Stimulated activated naive B cell treated with anti-CD40 and anti-IgM and Interleukin-4, amounts not matched to agents 10 μg/mL and 1 μg/mL and 100 μg/mL, for 72 hours (primary cell): ENCODE measurements around the gene SCN1B.

Experiments
- ATAC-seq, 2 donors: fragments of 150-1000 bp; cut with Tn5 transposase; replicated peaks; 2 replicates each; pipeline ENCODE4 v1.10.0; 2021; ENCODE audit warnings: moderate library complexity in 1 of 2
- DNase-seq: peaks from one replicate; pipeline ENCODE4 v3.0.0; 2021
- H3K27ac Mint-ChIP-seq: one replicate; pipeline ENCODE4 v1.8.0; 2022; ENCODE audit warnings: mild to moderate bottlenecking, mixed read lengths
- H3K27me3 Mint-ChIP-seq, 2 donors: one replicate each; pipeline ENCODE4 v1.8.0; 2022; ENCODE audit warnings: mixed read lengths in 2 of 2
- H3K36me3 Mint-ChIP-seq, 2 donors: one replicate each; pipeline ENCODE4 v1.8.0; 2022; ENCODE audit warnings: mixed read lengths in 2 of 2, mild to moderate bottlenecking in 1 of 2
- H3K4me1 Mint-ChIP-seq, 2 donors: one replicate each; pipeline ENCODE4 v1.8.0; 2022; ENCODE audit warnings: mixed read lengths in 2 of 2, mild to moderate bottlenecking in 1 of 2
- H3K4me3 Mint-ChIP-seq, 2 donors: one replicate each; pipeline ENCODE4 v1.8.0; 2022; ENCODE audit warnings: mild to moderate bottlenecking in 2 of 2, mixed read lengths in 2 of 2, moderate library complexity in 1 of 2
- H3K9me3 Mint-ChIP-seq, 2 donors: one replicate each; pipeline ENCODE4 v1.8.0; 2022; ENCODE audit warnings: mixed read lengths in 2 of 2, mild to moderate bottlenecking in 1 of 2

The SCN1B gene

GRCh38 chr19:35031072-35031881 is 1.0 kb downstream of the SCN1B start:
- H3K27ac Mint-ChIP-seq = peak overlapping the region; percentile 11
- no peak for DNase-seq
- H3K4me3 Mint-ChIP-seq = peak overlapping the region; percentile 34 to 41
- H3K27me3 Mint-ChIP-seq = peaks cover 32 to 45% of the 10 kb centered on the region in 2 donors
- H3K36me3 Mint-ChIP-seq = peaks cover 16 to 18% of the 10 kb centered on the region in 2 donors
- no peaks in the 10 kb centered on the region for H3K9me3 Mint-ChIP-seq
- ATAC-seq = no peak
- peaks cover 7 to 8% of the 10 kb centered on the region in 2 donors for H3K4me1 Mint-ChIP-seq

GRCh38 chr19:35032356-35032865 is 2.1 kb downstream of the SCN1B start:
- Mint-ChIP-seq H3K4me3 (no peak overlapping the region), H3K27me3 (peaks cover 32 to 45% of the 10 kb centered on the region in 2 donors), H3K27ac (no peak overlapping the region)

GRCh38 chr19:35033067-35034004 is 3.1 kb downstream of the SCN1B start:
- no peak overlapping the region for H3K4me3 Mint-ChIP-seq
- H3K27ac Mint-ChIP-seq = no peak overlapping the region
- peaks cover 2 to 3% of the 10 kb centered on the region in 2 donors for H3K36me3 Mint-ChIP-seq

More at GRCh38 chr19:35032356-35032865, 2.1 kb downstream of the SCN1B start:
- Mint-ChIP-seq H3K4me1 (peaks cover 7 to 11% of the 10 kb centered on the region in 2 donors), H3K9me3 (no peaks in the 10 kb centered on the region), H3K36me3 (peaks cover 10% of the 10 kb centered on the region in 2 donors)
- ATAC-seq = no peak
- no peak for DNase-seq

GRCh38 chr19:35034005-35034502 is 3.8 kb downstream of the SCN1B start:
- H3K4me3 Mint-ChIP-seq = no peak overlapping the region
- H3K27me3 Mint-ChIP-seq = peaks cover 29 to 45% of the 10 kb centered on the region in 2 donors
- no peak for ATAC-seq
- DNase-seq = no peak
- H3K9me3 Mint-ChIP-seq = no peaks in the 10 kb centered on the region
- no peak overlapping the region for H3K27ac Mint-ChIP-seq
- H3K36me3 Mint-ChIP-seq = no peaks in the 10 kb centered on the region
- H3K4me1 Mint-ChIP-seq = peaks cover 23% of the 10 kb centered on the region in 2 donors

More at GRCh38 chr19:35033067-35034004, 3.1 kb downstream of the SCN1B start:
- Mint-ChIP-seq H3K9me3 (no peaks in the 10 kb centered on the region), H3K4me1 (peaks cover 16 to 18% of the 10 kb centered on the region in 2 donors), H3K27me3 (peaks cover 31 to 45% of the 10 kb centered on the region in 2 donors)
- ATAC-seq (no peak), DNase-seq (no peak)

- no peak for DNase-seq
- no peak overlapping the region for H3K4me3 Mint-ChIP-seq
- H3K9me3 Mint-ChIP-seq = no peaks in the 10 kb centered on the region
- peaks cover 26 to 30% of the 10 kb centered on the region in 2 donors for H3K4me1 Mint-ChIP-seq
- ATAC-seq = no peak
- H3K27ac Mint-ChIP-seq = no peak overlapping the region
- H3K27me3 Mint-ChIP-seq = peaks cover 29 to 39% of the 10 kb centered on the region in 2 donors
- H3K36me3 Mint-ChIP-seq = no peaks in the 10 kb centered on the region
Measured at GRCh38 chr19:35034588-35035382, 4.5 kb downstream of the SCN1B start.

GRCh38 chr19:35037716-35038622 is 7.7 kb downstream of the SCN1B start:
- H3K27ac Mint-ChIP-seq = no peak overlapping the region
- H3K27me3 Mint-ChIP-seq = peaks cover 19 to 36% of the 10 kb centered on the region in 2 donors
- H3K36me3 Mint-ChIP-seq = no peaks in the 10 kb centered on the region
- H3K9me3 Mint-ChIP-seq = no peaks in the 10 kb centered on the region
- H3K4me3 Mint-ChIP-seq = no peak overlapping the region
- H3K4me1 Mint-ChIP-seq = peaks cover 30 to 39% of the 10 kb centered on the region in 2 donors
- peak; percentile 64 to 66 for ATAC-seq
- DNase-seq = no peak

GRCh38 chr19:35038623-35039512 is 8.6 kb downstream of the SCN1B start:
- ATAC-seq (peak; percentile 65 to 68), DNase-seq (no peak)
- Mint-ChIP-seq H3K4me1 (peaks cover 30 to 39% of the 10 kb centered on the region in 2 donors), H3K27me3 (peaks cover 18 to 27% of the 10 kb centered on the region in 2 donors), H3K4me3 (peak overlapping the region; percentile 62 to 85), H3K9me3 (no peaks in the 10 kb centered on the region), H3K27ac (no peak overlapping the region), H3K36me3 (no peaks in the 10 kb centered on the region)

- Mint-ChIP-seq H3K27me3 (peaks cover 25 to 32% of the 10 kb centered on the region in 2 donors), H3K27ac (peak overlapping the region; percentile 59), H3K9me3 (no peaks in the 10 kb centered on the region), H3K36me3 (no peaks in the 10 kb centered on the region), H3K4me1 (peaks cover 38 to 52% of the 10 kb centered on the region in 2 donors), H3K4me3 (peak overlapping the region; percentile 77 to 85)
- DNase-seq = no peak
- ATAC-seq = peak; percentile 10 to 35
Measured at GRCh38 chr19:35039881-35040825, 9.9 kb downstream of the SCN1B start.

GRCh38 chr19:35040826-35041547 is 10.7 kb downstream of the SCN1B start:
- Mint-ChIP-seq H3K36me3 (no peaks in the 10 kb centered on the region), H3K27ac (peak overlapping the region; percentile 59), H3K9me3 (no peaks in the 10 kb centered on the region), H3K27me3 (peaks cover 25 to 35% of the 10 kb centered on the region in 2 donors), H3K4me3 (peak overlapping the region; percentile 77 to 85), H3K4me1 (peaks cover 45 to 60% of the 10 kb centered on the region in 2 donors)
- DNase-seq (no peak), ATAC-seq (peak; percentile 5 to 11)

- peaks cover 45 to 61% of the 10 kb centered on the region in 2 donors for H3K4me1 Mint-ChIP-seq
- H3K36me3 Mint-ChIP-seq = no peaks in the 10 kb centered on the region
- H3K4me3 Mint-ChIP-seq = peak within 1 kb of the TSS; percentile 77 to 85
- peak within 1 kb of the TSS; percentile 59 for H3K27ac Mint-ChIP-seq
- H3K9me3 Mint-ChIP-seq = no peaks in the 10 kb centered on the region
- DNase-seq (no peak), ATAC-seq (no peak)
- H3K27me3 Mint-ChIP-seq = peaks cover 25 to 35% of the 10 kb centered on the region in 2 donors
Measured at GRCh38 chr19:35041548-35042055, 11.3 kb downstream of the SCN1B start, which contains the start of gene HPN. TSS of gene HPN (plus strand) at chr19:35041721. CDS start at chr19:35042507, 786 bp downstream.
